ENCODE measurements around the gene ALKBH5. TPM values are rescaled to one million over a fixed set of nuclear protein-coding genes. Genes with fewer than 3 reads are reported as not detected.

The ALKBH5 gene
- total and polyA plus RNA-seq, 9 of the 15 experiments (the other 6 are each of a cell fraction or from before 2014, with no cell fraction given): 11.4 to 70.0 (median 47.4) TPM

DNA sequence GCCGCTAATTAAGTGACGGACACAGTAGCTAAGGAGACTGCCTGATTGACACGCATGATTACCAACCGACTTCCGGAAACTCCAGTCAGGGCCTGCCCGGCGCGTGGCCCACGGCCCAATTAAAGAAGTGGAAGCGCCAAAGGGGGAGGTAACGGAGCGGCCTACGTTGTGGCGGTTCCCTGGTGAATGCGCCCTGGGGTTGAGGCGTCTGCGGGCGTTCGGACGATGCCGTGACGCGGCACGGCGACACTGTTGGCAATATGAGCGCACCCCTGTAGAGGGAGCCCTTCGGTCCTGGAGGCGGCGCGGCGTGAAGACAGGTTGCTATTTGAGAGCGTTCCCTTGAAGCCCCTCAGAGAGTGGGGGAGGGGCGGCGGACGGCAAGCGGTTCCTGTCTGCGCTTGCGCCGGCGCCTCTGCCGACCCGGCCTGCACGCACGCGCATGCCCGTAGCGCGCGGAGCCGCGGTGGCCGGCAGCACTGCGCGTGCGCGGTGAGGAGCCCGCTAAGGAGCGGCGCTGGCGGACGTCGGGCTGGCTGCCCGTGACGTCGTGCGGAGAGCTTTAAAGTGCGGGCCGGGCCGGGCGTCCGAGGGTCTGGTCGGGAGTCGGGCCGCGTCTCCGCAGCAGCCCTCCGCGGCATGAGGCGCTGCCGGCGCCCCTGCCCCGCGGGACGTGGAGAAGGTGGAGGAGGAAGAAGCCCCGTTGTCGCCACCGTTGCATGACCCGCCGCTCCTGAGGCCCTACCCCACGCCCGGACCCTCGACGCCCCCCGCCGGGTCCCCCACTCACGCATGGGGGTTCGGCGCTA, at the start of gene ALKBH5 (continued):
- TF ChIP-seq ETV1 (tag; conservative IDR thresholded peaks at IDR 0.05; ENCODE audit: low read depth) (peak; percentile 13; the same call in 1 of the 2 replicates), SUPT5H (IDR thresholded peaks at IDR 0.05) (no peak), RFX1 (IDR thresholded peaks at IDR 0.05) (peak; percentile 97), ZNF124 (CRISPR knock-in tag; IDR thresholded peaks at IDR 0.05) (no peak), ZNF121 (CRISPR knock-in tag; conservative IDR thresholded peaks at IDR 0.05) (no peak), SP1 (CRISPR knock-in tag; IDR thresholded peaks at IDR 0.05) (peak; percentile 82), MAFF (IDR thresholded peaks at IDR 0.05; ENCODE audit: low read length) (no peak), NCOA4 (IDR thresholded peaks at IDR 0.05; ENCODE audit: partially characterized antibody) (no peak), ZNF77 (CRISPR knock-in tag; IDR thresholded peaks at IDR 0.05) (no peak), BDP1 (IDR thresholded peaks at IDR 0.05; ENCODE audit: insufficient read depth, insufficient read length) (no peak), HCFC1 (IDR thresholded peaks at IDR 0.05; ENCODE audit: low read depth, low read length) (peak; percentile 17; the same call in 1 of the 2 replicates), RBM14 (IDR thresholded peaks at IDR 0.05; ENCODE audit: borderline replicate concordance, insufficient read depth, low read depth, low read length) (no peak), ZNF224 (CRISPR knock-in tag; IDR thresholded peaks at IDR 0.05) (0 out of 2 replicates have a peak, but pooled peaks have one; percentile 50), TAL1 (IDR thresholded peaks at IDR 0.05) (no peak), ZC3H11A (IDR thresholded peaks at IDR 0.05; ENCODE audit: low read depth, low read length) (no peak), HOXB6 (CRISPR knock-in tag; IDR thresholded peaks at IDR 0.05; ENCODE audit: borderline replicate concordance) (no peak), ZBTB7A (IDR thresholded peaks at IDR 0.05; ENCODE audit: borderline replicate concordance, control insufficient read depth, low read depth, low read length) (peak; percentile 75; the same call in 1 of the 2 replicates), ZNF12 (CRISPR knock-in tag; IDR thresholded peaks at IDR 0.05) (no peak), ZNF561 (CRISPR knock-in tag; conservative IDR thresholded peaks at IDR 0.05) (no peak), PHF8 (IDR thresholded peaks at IDR 0.05; ENCODE audit: borderline replicate concordance, low read length) (peak; percentile 41; the same call in 1 of the 2 replicates), MCM7 (IDR thresholded peaks at IDR 0.05) (no peak), ZNF212 (CRISPR knock-in tag; IDR thresholded peaks at IDR 0.05) (no peak), KAT8 (IDR thresholded peaks at IDR 0.05; ENCODE audit: low read depth) (no peak), ZNF766 (CRISPR knock-in tag; conservative IDR thresholded peaks at IDR 0.05) (no peak), BCOR (IDR thresholded peaks at IDR 0.05) (no peak), IRF2 (CRISPR knock-in tag; IDR thresholded peaks at IDR 0.05) (no peak)
- TF ChIP-seq, protein P1, sequence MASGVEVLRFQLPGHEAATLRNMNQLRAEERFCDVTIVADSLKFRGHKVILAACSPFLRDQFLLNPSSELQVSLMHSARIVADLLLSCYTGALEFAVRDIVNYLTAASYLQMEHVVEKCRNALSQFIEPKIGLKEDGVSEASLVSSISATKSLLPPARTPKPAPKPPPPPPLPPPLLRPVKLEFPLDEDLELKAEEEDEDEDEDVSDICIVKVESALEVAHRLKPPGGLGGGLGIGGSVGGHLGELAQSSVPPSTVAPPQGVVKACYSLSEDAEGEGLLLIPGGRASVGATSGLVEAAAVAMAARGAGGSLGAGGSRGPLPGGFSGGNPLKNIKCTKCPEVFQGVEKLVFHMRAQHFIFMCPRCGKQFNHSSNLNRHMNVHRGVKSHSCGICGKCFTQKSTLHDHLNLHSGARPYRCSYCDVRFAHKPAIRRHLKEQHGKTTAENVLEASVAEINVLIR (CRISPR knock-in tag; IDR thresholded peaks at IDR 0.05): peak; percentile 60
- TF ChIP-seq, protein P2, sequence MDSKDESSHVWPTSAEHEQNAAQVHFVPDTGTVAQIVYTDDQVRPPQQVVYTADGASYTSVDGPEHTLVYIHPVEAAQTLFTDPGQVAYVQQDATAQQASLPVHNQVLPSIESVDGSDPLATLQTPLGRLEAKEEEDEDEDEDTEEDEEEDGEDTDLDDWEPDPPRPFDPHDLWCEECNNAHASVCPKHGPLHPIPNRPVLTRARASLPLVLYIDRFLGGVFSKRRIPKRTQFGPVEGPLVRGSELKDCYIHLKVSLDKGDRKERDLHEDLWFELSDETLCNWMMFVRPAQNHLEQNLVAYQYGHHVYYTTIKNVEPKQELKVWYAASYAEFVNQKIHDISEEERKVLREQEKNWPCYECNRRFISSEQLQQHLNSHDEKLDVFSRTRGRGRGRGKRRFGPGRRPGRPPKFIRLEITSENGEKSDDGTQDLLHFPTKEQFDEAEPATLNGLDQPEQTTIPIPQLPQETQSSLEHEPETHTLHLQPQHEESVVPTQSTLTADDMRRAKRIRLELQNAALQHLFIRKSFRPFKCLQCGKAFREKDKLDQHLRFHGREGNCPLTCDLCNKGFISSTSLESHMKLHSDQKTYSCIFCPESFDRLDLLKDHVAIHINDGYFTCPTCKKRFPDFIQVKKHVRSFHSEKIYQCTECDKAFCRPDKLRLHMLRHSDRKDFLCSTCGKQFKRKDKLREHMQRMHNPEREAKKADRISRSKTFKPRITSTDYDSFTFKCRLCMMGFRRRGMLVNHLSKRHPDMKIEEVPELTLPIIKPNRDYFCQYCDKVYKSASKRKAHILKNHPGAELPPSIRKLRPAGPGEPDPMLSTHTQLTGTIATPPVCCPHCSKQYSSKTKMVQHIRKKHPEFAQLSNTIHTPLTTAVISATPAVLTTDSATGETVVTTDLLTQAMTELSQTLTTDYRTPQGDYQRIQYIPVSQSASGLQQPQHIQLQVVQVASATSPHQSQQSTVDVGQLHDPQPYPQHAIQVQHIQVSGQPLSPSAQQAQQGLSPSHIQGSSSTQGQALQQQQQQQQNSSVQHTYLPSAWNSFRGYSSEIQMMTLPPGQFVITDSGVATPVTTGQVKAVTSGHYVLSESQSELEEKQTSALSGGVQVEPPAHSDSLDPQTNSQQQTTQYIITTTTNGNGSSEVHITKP (IDR thresholded peaks at IDR 0.05; ENCODE audit: partially characterized antibody): peak; percentile 90
